Medulla oblongata (tissue), 1 donor: ENCODE measurements around the gene TMC8.
"Not testable (repeated sequence)": the region's sequence is repeated elsewhere in the genome, so short reads cannot be mapped to it uniquely, and the experiment has no call there.

ENCODE experiments used
- DNase-seq: peaks from one replicate; pipeline ENCODE4 v3.0.0-alpha.2; 2015; ENCODE audit errors: extremely low spot score

The TMC8 gene

GRCh38 chr17:78110363-78111015 lies 20.1 kb upstream of the TMC8 start:
- DNase-seq: no peak

DNA sequence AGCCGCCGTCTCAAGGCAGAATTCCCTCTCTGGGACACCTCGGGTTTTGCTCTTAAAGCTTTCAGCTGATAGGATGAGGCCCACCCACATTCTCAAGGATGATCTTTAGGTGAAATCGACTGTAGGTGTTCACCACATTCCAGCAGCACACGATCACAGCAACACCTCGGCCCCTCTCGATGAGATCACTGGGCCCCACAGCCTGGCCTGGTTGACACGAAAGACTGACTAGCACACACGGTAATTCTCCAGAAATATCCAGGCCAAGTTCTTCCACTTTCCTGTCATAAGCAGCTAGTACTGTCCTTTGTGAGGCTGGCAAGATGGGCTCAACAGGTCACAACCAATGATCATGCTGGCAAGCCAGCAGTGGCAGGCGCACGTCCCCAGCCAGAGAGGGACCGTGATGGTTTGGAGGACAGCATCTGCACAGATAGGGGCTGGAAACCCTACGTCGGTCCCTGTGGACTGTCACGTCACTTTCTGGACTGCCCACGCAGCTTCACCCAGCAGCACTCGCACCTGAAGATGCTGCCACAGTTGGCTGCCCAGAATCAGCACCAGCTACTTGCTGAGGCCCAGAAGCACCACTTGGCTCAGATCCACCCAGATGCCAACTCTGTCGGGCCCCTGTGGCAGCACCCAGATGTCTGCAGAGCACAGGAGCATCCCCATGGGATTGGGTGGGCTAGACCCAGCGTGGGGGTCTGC lies 19.4 kb upstream of the TMC8 start:
- DNase-seq: no peak

GRCh38 chr17:78111727-78112517 lies 18.6 kb upstream of the TMC8 start:
- no peak for DNase-seq

DNA sequence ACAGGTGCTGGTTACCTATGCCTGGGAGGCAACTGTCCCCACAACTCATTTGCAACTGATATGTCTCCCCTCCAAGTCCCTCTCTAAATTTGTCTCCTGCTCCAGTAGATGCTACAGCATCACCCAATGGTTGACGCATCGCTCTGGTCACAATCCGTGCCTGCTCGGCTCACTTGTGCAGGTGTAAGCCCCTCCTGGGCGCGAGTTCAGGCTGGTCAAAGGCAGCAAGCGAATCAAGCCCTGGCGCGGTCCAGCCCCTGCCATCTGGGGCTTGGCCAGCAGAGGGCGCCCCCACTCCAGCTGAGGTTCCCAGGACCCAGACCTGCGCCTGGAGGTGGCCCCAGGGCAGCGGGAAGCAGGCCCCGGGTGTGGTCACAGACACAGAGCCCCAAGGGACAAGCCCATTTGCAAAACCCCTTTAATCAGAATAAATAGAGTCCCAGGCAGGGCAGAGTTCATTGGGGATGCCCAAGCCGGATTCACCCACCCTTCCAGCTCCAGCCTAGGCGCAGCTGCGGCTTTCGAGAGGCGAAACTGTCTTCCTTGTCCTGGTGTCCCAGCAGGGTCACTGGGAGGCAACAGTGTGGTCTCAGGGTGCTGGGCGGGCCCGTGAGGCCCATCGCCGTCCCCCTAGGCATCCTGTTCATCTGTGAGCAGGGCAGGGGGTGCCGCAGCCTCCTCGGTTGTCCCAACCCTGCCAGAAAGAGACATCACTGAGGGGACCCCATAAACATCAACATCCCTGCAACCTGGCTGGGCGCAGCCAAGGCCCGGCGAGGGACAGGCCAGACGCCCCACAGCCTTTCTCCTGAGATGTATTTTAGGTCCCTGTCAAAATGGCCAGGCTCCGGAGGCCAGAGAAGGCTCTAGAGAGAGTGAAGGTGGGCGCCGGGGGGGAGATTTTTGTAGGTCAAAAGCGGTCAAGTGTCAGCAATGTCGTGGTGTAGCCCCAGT lies 17.8 kb upstream of the TMC8 start:
- peak; percentile 74 for DNase-seq

- no peak for DNase-seq
These were observed 16.5 kb upstream of the TMC8 start for GRCh38 chr17:78113804-78114785.

DNA sequence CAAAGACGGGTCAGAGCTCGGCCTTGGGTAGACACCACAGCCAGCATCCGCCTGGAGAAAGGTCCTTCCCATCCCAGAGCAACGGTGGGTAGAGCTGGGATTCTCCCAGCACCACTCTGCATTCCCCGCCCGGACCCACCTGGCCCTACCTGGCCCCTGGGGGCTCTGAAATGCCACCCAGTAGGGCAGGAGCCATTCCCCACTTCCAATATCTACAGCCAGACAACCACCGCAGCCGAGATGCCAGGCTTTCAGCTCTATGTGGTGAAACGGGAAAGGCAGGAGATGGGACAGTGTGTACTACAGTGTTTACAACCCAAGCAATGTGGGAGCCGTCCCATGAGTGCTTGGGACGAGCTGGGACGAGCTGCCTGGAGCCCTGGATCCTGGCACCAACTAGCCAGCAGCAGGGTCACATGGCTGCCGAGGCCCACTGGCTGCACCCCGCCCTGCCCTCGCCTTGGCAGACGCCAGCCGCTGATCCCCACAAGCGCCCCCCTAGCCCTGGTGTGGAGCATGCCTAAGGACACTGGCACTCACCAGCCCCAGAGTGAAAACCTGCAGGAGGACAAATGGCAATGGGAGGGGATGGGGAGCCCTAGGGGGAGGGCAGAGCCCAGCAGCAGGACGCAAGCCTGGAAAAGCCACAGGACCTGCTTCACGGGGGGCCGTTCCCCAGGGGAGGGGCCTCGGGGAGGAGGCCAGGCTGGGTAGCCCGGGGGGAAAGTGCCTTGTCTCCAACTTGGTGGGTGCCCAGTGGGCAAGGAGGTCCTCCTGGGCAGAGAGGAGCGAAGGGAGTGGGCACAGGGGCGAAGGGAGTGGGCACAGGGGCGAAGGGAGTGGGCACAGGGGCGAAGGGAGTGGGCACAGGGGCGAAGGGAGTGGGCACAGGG lies 15.5 kb upstream of the TMC8 start:
- DNase-seq: peak; percentile 96

- DNase-seq: not testable (repeated sequence)
These were observed 14.8 kb upstream of the TMC8 start for GRCh38 chr17:78115803-78116202.

DNA sequence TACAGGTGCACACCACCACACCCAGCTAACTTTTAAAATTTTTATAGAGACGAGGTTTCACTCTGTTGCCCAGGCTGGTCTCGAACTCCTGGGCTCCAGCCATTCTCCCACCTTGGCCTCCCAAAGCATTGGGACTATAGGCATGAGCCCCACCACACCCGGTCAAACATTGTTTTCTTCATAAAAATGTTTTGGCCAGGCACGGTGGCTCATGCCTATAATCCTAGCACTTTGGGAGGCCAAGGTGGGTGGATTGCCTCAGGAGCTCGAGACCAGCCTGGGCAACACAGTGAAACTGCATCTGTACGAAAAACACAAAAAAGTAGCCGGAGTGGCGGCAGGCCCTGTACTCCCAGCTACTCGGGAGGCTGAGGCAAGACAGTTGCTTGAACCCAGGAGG lies 14.2 kb upstream of the TMC8 start:
- no peak for DNase-seq

- DNase-seq: peak; percentile 73
These were observed 13.3 kb upstream of the TMC8 start for GRCh38 chr17:78117027-78117981.

DNA sequence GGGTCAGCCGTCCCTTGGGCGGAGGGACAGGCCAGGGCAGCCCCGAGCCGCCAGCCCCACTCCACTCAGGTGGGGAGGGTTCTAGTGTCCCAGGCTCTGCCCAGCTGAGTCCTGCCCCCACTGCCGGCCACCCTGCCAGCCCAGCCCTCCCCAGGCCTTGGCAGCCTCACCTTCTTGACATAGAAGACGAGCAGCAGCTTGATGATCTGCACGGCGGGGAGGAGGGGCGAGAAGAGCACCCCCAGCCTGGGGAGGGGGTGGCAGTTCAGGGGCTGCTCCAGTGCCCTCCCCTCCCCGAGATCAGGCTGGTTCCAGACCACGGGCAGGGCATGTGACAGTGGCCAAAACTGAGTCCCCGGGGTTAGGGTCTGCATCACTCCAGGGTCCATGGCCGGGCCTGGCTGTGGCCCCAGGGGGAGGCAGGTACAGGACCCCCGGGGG lies 11.8 kb upstream of the TMC8 start:
- no peak for DNase-seq

DNA sequence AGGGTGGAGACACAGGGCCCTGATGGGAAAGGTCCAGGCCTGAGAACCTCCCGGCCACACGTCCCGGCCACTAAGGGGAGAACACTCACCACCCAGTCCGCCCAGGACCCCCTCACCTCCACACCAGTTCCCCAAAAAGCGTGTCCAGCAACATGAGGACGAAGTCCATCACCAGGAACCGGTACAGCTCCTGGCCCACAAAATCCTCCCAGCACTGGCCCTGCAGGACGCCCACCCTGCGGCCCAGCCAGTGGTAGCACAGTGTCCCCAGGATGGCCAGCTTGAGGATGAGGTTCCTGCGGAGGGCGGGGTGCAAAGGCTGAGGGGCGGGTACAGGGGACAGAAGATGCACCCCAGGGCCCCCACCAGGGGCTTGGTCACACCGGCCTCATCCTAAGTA lies 10.0 kb upstream of the TMC8 start:
- DNase-seq: no peak

DNA sequence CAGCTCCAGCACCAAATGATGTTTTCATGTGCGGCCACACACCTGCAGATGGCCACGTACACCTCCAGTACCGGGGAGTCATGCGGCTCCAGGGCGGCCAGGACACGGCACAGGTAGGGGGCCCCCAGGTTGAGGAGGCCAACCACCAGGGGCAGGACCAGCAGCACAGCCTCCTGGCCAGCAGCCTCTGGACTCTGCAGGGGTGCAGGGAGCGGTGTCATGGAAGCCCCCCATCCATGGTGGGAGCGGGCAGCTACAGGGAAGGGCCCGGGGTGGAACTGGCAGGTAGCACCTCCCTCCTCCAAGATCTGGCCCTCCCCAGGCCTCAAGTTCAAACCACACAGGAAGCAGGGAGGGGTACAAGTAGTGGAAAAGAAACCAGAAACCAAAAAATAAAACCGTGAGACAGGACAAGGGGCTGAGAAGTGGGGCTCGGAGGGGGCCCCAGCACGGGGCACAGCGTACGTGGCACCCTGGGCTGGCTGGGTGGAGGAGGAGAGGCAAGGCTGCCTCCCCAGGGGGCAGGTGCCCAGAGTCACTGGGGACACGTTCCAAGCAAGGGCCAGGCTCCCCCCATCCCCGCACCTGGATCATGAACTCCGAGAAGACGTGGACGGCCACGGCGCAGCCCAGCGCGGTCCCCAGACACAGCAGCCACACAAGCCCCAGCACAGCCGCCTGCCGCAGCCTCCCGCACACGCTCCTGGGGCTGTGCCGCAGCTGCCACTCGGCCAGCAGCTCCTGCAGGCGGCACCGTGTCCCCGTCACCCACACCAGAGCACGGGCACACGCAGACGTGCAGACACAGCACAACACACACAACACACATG lies 9.4 kb upstream of the TMC8 start:
- DNase-seq: no peak

GRCh38 chr17:78121801-78122215 lies 8.8 kb upstream of the TMC8 start:
- DNase-seq: no peak

GRCh38 chr17:78122216-78122930 lies 8.2 kb upstream of the TMC8 start:
- DNase-seq: no peak

DNA sequence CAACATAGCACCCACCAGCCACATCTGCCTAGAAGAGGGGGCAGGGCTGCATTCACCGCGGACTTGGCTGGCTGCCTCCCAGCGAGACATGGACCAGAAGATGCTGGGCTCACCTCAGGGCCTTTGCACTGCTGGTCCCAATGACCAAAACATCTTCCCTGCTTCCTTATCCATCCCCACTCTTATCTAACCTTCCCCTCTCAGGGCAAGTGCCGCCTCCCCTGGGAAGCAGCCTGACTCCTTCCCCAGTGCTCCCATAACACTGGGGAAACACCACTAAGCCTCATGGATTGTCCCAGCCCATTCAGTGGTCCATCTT lies 7.7 kb upstream of the TMC8 start:
- no peak for DNase-seq

DNA sequence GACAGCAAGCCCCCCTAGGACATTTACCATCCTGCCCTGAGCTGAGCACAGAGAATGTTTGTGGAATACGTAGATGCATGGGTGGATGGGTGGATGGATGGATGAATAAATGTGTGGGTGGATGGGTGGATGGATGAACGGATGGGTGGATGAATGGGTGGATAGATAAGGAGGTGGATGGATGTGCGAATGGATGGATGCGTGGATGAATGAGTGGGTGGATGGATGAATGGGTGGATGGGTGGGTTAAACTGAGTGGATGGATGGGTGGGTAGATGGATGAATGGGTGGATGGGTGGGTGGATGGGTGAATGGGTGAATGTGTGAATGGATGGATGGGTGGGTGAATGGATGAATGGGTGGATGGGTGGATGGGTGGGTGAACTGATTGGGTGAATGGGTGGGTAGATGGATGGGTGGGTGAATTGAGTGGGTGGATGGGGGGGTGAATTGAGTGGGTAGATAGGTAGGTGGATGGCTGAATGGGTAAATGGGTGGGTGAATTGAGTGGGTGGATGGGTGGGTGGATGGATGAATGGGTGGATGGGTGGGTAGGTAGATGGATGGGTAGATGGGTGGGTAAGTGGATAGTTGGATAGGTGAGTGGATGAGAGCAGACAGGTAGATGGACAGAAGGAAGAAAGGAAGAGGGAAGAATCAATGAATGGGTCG lies 7.2 kb upstream of the TMC8 start:
- DNase-seq: no peak
